Measurements from ENCODE around the gene GGN. TPM values are rescaled to one million over a fixed set of nuclear protein-coding genes. Genes with fewer than 3 reads are reported as not detected.
"Not testable (repeated sequence)": the region's sequence is repeated elsewhere in the genome, so short reads cannot be mapped to it uniquely, and the experiment has no call there.

The GGN gene
- total and polyA plus RNA-seq, 2 experiments from 2014 or later: 0.98 to 1.2 TPM

DNA sequence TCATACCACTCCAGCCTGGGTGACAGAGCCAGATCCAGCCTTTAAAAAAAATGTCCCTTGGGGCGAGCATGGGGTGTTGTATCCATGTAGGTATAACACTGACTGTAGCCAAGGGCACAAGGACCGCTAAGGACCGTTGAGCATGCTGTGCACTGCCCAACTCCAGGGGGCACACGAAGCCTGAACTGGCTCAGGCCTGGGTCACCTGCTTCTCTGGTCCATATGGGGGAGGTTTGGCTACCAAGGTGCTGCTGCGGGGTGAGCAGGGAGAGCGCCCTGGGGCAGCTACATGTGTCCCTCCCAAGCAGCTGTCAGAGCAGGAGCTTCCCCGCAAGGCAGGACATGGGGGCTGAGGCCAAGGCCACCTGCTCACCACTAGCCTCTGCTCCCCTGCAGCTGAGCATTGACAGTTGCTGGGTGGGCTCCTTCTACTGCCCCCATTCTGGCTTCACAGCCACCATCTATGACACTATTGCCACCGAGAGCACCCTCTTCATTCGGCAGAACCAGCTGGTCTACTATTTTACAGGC, 35.9 kb downstream of the GGN start:
- Histone ChIP-seq H3K27ac (no peak overlapping the region), H3K4me1 (ENCODE audit: low read depth) (no peaks in the 10 kb centered on the region), H3K36me3 (no peaks in the 10 kb centered on the region), H3K4me3 (no peak overlapping the region), H3K27me3 (no peaks in the 10 kb centered on the region), H3K9me3 (ENCODE audit: low read depth) (no peaks in the 10 kb centered on the region)
- TF ChIP-seq, protein P1, sequence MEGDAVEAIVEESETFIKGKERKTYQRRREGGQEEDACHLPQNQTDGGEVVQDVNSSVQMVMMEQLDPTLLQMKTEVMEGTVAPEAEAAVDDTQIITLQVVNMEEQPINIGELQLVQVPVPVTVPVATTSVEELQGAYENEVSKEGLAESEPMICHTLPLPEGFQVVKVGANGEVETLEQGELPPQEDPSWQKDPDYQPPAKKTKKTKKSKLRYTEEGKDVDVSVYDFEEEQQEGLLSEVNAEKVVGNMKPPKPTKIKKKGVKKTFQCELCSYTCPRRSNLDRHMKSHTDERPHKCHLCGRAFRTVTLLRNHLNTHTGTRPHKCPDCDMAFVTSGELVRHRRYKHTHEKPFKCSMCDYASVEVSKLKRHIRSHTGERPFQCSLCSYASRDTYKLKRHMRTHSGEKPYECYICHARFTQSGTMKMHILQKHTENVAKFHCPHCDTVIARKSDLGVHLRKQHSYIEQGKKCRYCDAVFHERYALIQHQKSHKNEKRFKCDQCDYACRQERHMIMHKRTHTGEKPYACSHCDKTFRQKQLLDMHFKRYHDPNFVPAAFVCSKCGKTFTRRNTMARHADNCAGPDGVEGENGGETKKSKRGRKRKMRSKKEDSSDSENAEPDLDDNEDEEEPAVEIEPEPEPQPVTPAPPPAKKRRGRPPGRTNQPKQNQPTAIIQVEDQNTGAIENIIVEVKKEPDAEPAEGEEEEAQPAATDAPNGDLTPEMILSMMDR (IDR thresholded peaks at IDR 0.05; ENCODE audit: low read depth, low read length): no peak
- DNase-seq (ENCODE audit: low read depth in 1 of 2, low spot score in 1 of 2): no peak

DNA sequence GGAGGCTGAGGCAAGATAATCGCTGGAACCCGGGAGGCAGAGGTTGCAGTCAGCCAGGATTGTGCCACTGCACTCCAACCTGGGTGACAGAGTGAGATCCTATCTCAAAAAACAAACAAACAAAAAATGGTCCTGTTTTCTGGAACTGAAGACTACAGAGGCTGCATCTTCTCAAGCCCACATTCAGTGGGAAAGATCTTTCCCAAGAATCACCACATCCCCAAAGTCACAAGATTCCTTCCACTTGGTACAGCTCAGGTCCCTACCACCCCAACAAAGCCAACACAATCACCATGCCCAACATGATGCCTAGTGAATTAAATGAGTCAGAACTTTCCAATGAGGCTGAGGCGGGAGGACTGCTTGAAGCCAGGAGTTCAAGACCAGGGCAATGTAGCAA, 37.0 kb downstream of the GGN start:
- TF ChIP-seq, protein P1 (IDR thresholded peaks at IDR 0.05; ENCODE audit: low read depth, low read length): no peak
- no peaks in the 10 kb centered on the region for H3K4me1 ChIP-seq (ENCODE audit: low read depth)

DNA sequence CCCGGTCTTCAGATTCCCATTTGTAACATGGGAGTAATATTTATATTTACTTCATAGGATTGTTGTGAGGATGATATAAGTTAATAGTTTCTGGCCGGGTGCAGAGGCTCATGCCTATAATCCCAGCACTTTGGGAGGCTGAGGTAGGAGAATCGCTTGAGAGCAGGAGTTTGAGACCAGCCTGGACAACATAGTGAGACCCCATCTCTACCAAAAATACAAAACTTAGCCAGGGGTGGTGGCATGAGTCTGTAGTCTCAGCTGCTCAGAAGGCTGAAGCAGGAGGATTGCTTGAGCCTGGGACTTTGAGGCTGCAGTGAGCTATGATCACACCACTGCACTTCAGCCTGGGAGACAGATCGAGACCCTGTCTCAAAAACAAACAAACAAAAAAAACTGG, 41.0 kb downstream of the GGN start:
- TF ChIP-seq, protein P1 (IDR thresholded peaks at IDR 0.05; ENCODE audit: low read depth, low read length): no peak
- H3K4me3 ChIP-seq: no peak overlapping the region
- H3K4me1 ChIP-seq (ENCODE audit: low read depth): no peaks in the 10 kb centered on the region
- no peak for DNase-seq (ENCODE audit: low read depth in 1 of 2, low spot score in 1 of 2)
- H3K36me3 ChIP-seq: no peaks in the 10 kb centered on the region
- no peak overlapping the region for H3K27ac ChIP-seq
- no peaks in the 10 kb centered on the region for H3K9me3 ChIP-seq (ENCODE audit: low read depth)
- no peaks in the 10 kb centered on the region for H3K27me3 ChIP-seq

More for the DNA sequence above, 37.0 kb downstream of the GGN start:
- DNase-seq (ENCODE audit: low read depth in 1 of 2, low spot score in 1 of 2): no peak
- no peak overlapping the region for H3K27ac ChIP-seq
- H3K4me3 ChIP-seq: no peak overlapping the region
- H3K36me3 ChIP-seq: no peaks in the 10 kb centered on the region
- H3K27me3 ChIP-seq: no peaks in the 10 kb centered on the region
- no peaks in the 10 kb centered on the region for H3K9me3 ChIP-seq (ENCODE audit: low read depth)

DNA sequence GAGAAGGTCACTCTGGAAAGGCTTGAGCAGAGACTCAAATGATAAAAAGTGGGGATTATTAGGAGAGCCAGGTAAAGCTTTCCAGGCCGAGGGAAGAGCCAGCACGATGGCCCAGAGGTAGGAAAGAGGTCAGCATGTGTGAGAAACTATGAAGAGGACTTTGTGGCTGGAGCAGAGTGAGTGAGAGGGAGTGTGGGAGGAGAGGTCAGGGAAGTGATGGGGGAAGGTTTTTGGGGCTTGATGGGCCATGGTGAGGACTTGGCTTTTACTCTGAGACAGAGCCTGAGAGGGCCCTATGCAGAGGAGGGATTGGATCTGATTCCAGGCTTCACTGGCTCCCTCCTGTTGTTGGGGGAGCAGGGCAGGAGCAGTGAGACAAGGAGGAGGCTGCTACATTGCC, 46.9 kb downstream of the GGN start:
- no peak overlapping the region for H3K4me3 ChIP-seq
- H3K27ac ChIP-seq: no peak overlapping the region
- DNase-seq (ENCODE audit: low read depth in 1 of 2, low spot score in 1 of 2): no peak
- no peaks in the 10 kb centered on the region for H3K27me3 ChIP-seq
- no peaks in the 10 kb centered on the region for H3K36me3 ChIP-seq
- no peaks in the 10 kb centered on the region for H3K4me1 ChIP-seq (ENCODE audit: low read depth)
- TF ChIP-seq, protein P1 (IDR thresholded peaks at IDR 0.05; ENCODE audit: low read depth, low read length): no peak
- no peaks in the 10 kb centered on the region for H3K9me3 ChIP-seq (ENCODE audit: low read depth)

GRCh38 chr19:38339011-38339410, 48.8 kb downstream of the GGN start:
- H3K36me3 ChIP-seq; H3K4me1 ChIP-seq (ENCODE audit: low read depth); H3K9me3 ChIP-seq (ENCODE audit: low read depth); DNase-seq (ENCODE audit: low read depth in 1 of 2, low spot score in 1 of 2); H3K27ac ChIP-seq; H3K4me3 ChIP-seq; H3K27me3 ChIP-seq: not testable (repeated sequence)

DNA sequence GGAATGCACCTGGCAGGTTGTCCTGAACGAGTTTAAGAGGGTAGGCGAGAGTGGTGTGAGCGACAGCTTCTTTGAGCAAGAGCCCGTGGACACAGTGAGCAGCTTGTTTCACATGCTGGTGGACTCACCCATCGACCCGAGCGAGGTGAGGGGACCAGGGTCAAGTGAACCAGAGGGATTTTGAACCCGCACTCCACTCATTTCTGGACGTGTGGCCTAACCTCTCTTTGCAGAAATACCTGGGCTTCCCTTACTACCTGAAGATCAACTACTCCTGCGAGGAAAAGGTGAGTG, 50.5 kb downstream of the GGN start:
- H3K27me3 ChIP-seq: no peaks in the 10 kb centered on the region
- TF ChIP-seq, protein P1 (IDR thresholded peaks at IDR 0.05; ENCODE audit: low read depth, low read length): no peak
- H3K9me3 ChIP-seq (ENCODE audit: low read depth): no peaks in the 10 kb centered on the region
- peak overlapping the region; percentile 29 for H3K27ac ChIP-seq
- H3K36me3 ChIP-seq: no peaks in the 10 kb centered on the region
- H3K4me3 ChIP-seq: peak overlapping the region; percentile 62
- H3K4me1 ChIP-seq (ENCODE audit: low read depth): no peaks in the 10 kb centered on the region
- DNase-seq (ENCODE audit: low read depth in 1 of 2, low spot score in 1 of 2): no peak
